K562 (cell line): Measurements from ENCODE around the gene CCDC85B. TPM values are rescaled to one million over a fixed set of nuclear protein-coding genes. Genes with fewer than 3 reads are reported as not detected.
A peak's percentile ranks its signal among the peaks of the same experiment; 100 is the strongest.

ENCODE experiments used
- BHLHE40 ChIP-seq: IDR thresholded peaks from 2 replicates; pipeline ENCODE4 v1.6.1; 2011; ENCODE audit warnings: low read length, improper control_type of control experiment
- RFX7 ChIP-seq: fragments of 250-450 bp; sonication (Bioruptor Pico); IDR thresholded peaks from 2 replicates; pipeline ENCODE4 v1.5.1; 2021; ENCODE audit warnings: mild to moderate bottlenecking
- SMARCA4 ChIP-seq: fragments of 450-650 bp; IDR thresholded peaks from 2 replicates; pipeline ENCODE4 v1.6.1; 2016
- TBP ChIP-seq: optimal IDR thresholded peaks from 2 replicates; pipeline ENCODE3; 2011; ENCODE audit warnings: low read depth, low read length, improper control_type of control experiment
- TCF7 ChIP-seq: sonication (generic); IDR thresholded peaks from 2 replicates; pipeline ENCODE4 v1.6.1; 2016; ENCODE audit warnings: antibody characterized with exemption, borderline replicate concordance
- ZNF668 ChIP-seq: fragments of 250-450 bp; sonication (Bioruptor Pico); IDR thresholded peaks from 2 replicates; pipeline ENCODE4 v1.8.0; 2022; ENCODE audit warnings: mild to moderate bottlenecking, inconsistent platforms
- polyA plus RNA-seq, 8 experiments: library from polyadenylated mRNA; depleted of rRNA in 4 of 8; stranded (reverse) in 5 of 8; unstranded in 3 of 8; fragments of >200 nt; fragmentation: Nextera tagmentation in 2 of 8; fragmentation: Illumina TruSeq in 1 of 8; extraction: Ambion mirVana in 2 of 8; extraction: Trizol in 1 of 8; gene quantifications; 2 replicates each; pipeline versions ENCODE4 v1.2.1 to v1.2.3, GENCODE V29; 2011 to 2014; ENCODE audit warnings: inconsistent platforms in 1 of 8, missing spikeins in 1 of 8
- total RNA-seq, 7 experiments: library from RNA; depleted of rRNA in 6 of 7; stranded (reverse); fragments of >200 nt in 6 of 7; fragmentation: Illumina TruSeq in 2 of 7; extraction: Trizol in 2 of 7; gene quantifications; 2 replicates each; pipeline versions ENCODE4 v1.2.1 to v1.2.3, GENCODE V29; 2011 to 2021; ENCODE audit warnings: low replicate concordance in 1 of 7
- TF ChIP-seq, protein P1 (sequence below), 2 experiments: fragments of 450-650 bp in 1 of 2; sonication (generic) in 1 of 2; formaldehyde crosslinking in 1 of 2; IDR thresholded peaks; 2 replicates each; pipeline versions ENCODE4 v1.7.1 to v1.9.0; 2016 to 2022; ENCODE audit warnings: inconsistent platforms in 1 of 2, mild to moderate bottlenecking in 1 of 2, missing genetic modification reagents in 1 of 2
- TF ChIP-seq, protein P2 (sequence below): IDR thresholded peaks from 3 replicates; pipeline ENCODE4 v1.6.1; 2011; ENCODE audit warnings: borderline replicate concordance, mild to moderate bottlenecking, moderate library complexity; ENCODE audit not compliant: insufficient read length; ENCODE audit errors: extremely low read depth
- TF ChIP-seq, protein P3 (sequence below): fragments of 250-450 bp; sonication (Bioruptor Pico); IDR thresholded peaks from 2 replicates; pipeline ENCODE4 v1.9.0; 2021; ENCODE audit warnings: mild to moderate bottlenecking
- TF ChIP-seq, protein P4 (sequence below): fragments of 250-450 bp; sonication (Bioruptor Pico); IDR thresholded peaks from 2 replicates; pipeline ENCODE4 v1.6.1; 2021; ENCODE audit warnings: mild to moderate bottlenecking
- TF ChIP-seq, protein P5 (sequence below): fragments of 250-450 bp; sonication (Bioruptor Pico); IDR thresholded peaks from 2 replicates; pipeline ENCODE4 v1.4.0; 2020; ENCODE audit warnings: mild to moderate bottlenecking, moderate library complexity
- TF ChIP-seq, protein P6 (sequence below): sonication (generic); formaldehyde crosslinking; IDR thresholded peaks from 2 replicates; pipeline ENCODE4 v1.8.0; 2022; ENCODE audit warnings: mild to moderate bottlenecking, low read depth, missing genetic modification reagents

CCDC85B gene
- total and polyA plus RNA-seq, 9 of the 15 experiments (the other 6 are each of a cell fraction or from before 2014, with no cell fraction given), result 0.14 to 138 (median 6.2) TPM

DNA sequence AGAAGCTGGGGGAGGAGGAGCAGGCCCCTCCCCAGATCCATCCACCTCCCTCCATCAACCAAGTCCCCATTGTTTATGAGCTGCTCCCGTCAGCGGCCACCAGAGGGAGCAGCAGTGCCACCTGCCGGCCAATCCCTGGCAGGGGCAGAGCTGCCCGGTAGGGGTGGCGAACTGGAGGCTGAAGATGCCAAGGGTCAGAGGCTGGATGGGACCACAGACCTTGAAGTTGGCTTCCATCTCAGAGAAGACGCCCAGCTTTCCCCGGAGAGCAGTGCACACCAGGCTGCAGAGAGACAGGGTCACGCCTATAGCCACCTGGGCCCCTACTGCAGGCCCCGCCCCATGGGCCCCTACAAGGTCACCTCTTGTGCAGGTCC lies 5.8 kb upstream of the CCDC85B start (continued):
- TF ChIP-seq, protein P1, sequence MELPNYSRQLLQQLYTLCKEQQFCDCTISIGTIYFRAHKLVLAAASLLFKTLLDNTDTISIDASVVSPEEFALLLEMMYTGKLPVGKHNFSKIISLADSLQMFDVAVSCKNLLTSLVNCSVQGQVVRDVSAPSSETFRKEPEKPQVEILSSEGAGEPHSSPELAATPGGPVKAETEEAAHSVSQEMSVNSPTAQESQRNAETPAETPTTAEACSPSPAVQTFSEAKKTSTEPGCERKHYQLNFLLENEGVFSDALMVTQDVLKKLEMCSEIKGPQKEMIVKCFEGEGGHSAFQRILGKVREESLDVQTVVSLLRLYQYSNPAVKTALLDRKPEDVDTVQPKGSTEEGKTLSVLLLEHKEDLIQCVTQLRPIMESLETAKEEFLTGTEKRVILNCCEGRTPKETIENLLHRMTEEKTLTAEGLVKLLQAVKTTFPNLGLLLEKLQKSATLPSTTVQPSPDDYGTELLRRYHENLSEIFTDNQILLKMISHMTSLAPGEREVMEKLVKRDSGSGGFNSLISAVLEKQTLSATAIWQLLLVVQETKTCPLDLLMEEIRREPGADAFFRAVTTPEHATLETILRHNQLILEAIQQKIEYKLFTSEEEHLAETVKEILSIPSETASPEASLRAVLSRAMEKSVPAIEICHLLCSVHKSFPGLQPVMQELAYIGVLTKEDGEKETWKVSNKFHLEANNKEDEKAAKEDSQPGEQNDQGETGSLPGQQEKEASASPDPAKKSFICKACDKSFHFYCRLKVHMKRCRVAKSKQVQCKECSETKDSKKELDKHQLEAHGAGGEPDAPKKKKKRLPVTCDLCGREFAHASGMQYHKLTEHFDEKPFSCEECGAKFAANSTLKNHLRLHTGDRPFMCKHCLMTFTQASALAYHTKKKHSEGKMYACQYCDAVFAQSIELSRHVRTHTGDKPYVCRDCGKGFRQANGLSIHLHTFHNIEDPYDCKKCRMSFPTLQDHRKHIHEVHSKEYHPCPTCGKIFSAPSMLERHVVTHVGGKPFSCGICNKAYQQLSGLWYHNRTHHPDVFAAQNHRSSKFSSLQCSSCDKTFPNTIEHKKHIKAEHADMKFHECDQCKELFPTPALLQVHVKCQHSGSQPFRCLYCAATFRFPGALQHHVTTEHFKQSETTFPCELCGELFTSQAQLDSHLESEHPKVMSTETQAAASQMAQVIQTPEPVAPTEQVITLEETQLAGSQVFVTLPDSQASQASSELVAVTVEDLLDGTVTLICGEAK (IDR thresholded peaks at IDR 0.05), result no peak
- TF ChIP-seq, protein P1 (CRISPR knock-in tag; IDR thresholded peaks at IDR 0.05), result no peak
- TF ChIP-seq, protein P2, sequence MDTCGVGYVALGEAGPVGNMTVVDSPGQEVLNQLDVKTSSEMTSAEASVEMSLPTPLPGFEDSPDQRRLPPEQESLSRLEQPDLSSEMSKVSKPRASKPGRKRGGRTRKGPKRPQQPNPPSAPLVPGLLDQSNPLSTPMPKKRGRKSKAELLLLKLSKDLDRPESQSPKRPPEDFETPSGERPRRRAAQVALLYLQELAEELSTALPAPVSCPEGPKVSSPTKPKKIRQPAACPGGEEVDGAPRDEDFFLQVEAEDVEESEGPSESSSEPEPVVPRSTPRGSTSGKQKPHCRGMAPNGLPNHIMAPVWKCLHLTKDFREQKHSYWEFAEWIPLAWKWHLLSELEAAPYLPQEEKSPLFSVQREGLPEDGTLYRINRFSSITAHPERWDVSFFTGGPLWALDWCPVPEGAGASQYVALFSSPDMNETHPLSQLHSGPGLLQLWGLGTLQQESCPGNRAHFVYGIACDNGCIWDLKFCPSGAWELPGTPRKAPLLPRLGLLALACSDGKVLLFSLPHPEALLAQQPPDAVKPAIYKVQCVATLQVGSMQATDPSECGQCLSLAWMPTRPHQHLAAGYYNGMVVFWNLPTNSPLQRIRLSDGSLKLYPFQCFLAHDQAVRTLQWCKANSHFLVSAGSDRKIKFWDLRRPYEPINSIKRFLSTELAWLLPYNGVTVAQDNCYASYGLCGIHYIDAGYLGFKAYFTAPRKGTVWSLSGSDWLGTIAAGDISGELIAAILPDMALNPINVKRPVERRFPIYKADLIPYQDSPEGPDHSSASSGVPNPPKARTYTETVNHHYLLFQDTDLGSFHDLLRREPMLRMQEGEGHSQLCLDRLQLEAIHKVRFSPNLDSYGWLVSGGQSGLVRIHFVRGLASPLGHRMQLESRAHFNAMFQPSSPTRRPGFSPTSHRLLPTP, result no peak
- TF ChIP-seq, protein P3, sequence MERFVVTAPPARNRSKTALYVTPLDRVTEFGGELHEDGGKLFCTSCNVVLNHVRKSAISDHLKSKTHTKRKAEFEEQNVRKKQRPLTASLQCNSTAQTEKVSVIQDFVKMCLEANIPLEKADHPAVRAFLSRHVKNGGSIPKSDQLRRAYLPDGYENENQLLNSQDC, result no peak
- TF ChIP-seq TBP (peak; percentile 36), BHLHE40 (0 out of 2 replicates have a peak, but pooled peaks have one; percentile 31), ZNF668 (CRISPR knock-in tag) (no peak), SMARCA4 (no peak), TCF7 (no peak), RFX7 (CRISPR knock-in tag) (no peak)
- TF ChIP-seq, protein P4, sequence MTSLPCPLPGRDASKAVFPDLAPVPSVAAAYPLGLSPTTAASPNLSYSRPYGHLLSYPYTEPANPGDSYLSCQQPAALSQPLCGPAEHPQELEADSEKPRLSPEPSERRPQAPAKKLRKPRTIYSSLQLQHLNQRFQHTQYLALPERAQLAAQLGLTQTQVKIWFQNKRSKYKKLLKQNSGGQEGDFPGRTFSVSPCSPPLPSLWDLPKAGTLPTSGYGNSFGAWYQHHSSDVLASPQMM (CRISPR knock-in tag), result no peak
- TF ChIP-seq, protein P5, sequence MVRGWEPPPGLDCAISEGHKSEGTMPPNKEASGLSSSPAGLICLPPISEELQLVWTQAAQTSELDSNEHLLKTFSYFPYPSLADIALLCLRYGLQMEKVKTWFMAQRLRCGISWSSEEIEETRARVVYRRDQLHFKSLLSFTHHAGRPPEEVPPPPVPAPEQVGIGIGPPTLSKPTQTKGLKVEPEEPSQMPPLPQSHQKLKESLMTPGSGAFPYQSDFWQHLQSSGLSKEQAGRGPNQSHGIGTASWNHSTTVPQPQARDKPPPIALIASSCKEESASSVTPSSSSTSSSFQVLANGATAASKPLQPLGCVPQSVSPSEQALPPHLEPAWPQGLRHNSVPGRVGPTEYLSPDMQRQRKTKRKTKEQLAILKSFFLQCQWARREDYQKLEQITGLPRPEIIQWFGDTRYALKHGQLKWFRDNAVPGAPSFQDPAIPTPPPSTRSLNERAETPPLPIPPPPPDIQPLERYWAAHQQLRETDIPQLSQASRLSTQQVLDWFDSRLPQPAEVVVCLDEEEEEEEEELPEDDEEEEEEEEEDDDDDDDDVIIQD, result no peak
- TF ChIP-seq, protein P6, sequence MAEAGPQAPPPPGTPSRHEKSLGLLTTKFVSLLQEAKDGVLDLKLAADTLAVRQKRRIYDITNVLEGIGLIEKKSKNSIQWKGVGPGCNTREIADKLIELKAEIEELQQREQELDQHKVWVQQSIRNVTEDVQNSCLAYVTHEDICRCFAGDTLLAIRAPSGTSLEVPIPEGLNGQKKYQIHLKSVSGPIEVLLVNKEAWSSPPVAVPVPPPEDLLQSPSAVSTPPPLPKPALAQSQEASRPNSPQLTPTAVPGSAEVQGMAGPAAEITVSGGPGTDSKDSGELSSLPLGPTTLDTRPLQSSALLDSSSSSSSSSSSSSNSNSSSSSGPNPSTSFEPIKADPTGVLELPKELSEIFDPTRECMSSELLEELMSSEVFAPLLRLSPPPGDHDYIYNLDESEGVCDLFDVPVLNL (CRISPR knock-in tag), result no peak
